ENCODE data around the gene CYP1A2.

CYP1A2 gene

GRCh38 chr15:74787251-74788041 is 38.8 kb downstream of the CYP1A2 start (continued):
- TF ChIP-seq PATZ1 (tag by site-specific recombination; IDR thresholded peaks at IDR 0.05): peak; percentile 75; the same call in 1 of the 2 replicates
- TF ChIP-seq ZNF596 (tag by site-specific recombination; IDR thresholded peaks at IDR 0.05): no peak
- no peak for TF ChIP-seq ZBTB1 (tag by site-specific recombination; IDR thresholded peaks at IDR 0.05)
- TF ChIP-seq ZNF16 (tag by site-specific recombination; IDR thresholded peaks at IDR 0.05; ENCODE audit: low read depth): no peak
- no peak for TF ChIP-seq ZNF157 (tag by site-specific recombination; IDR thresholded peaks at IDR 0.05)
- TF ChIP-seq ZNF423 (tag by site-specific recombination; IDR thresholded peaks at IDR 0.05): no peak
- no peak for TF ChIP-seq SP3 (tag by site-specific recombination; IDR thresholded peaks at IDR 0.05)
- peak; percentile 76 for TF ChIP-seq ZSCAN30 (tag by site-specific recombination; IDR thresholded peaks at IDR 0.05)
- no peak for TF ChIP-seq ZSCAN5A (tag by site-specific recombination; IDR thresholded peaks at IDR 0.05)
- TF ChIP-seq ZBTB26 (tag by site-specific recombination; optimal IDR thresholded peaks at IDR 0.05): peak; percentile 30
- TF ChIP-seq ZNF114 (tag by site-specific recombination; IDR thresholded peaks at IDR 0.05): no peak
- TF ChIP-seq ZNF768 (tag by site-specific recombination; IDR thresholded peaks at IDR 0.05): no peak; the same call in 1 of the 2 replicates
- no peak for TF ChIP-seq GFI1B (tag by site-specific recombination; IDR thresholded peaks at IDR 0.05)
- TF ChIP-seq ZNF133 (tag by site-specific recombination; IDR thresholded peaks at IDR 0.05): no peak
- TF ChIP-seq ELK4 (IDR thresholded peaks at IDR 0.05; ENCODE audit: borderline replicate concordance, low read depth, low read length): no peak
- no peak for TF ChIP-seq ZBTB6 (tag by site-specific recombination; IDR thresholded peaks at IDR 0.05)
- TF ChIP-seq KLF9 (tag by site-specific recombination; IDR thresholded peaks at IDR 0.05; ENCODE audit: low read depth): no peak
- no peak for TF ChIP-seq ZNF280C (tag by site-specific recombination; IDR thresholded peaks at IDR 0.05)
- TF ChIP-seq ZBTB7A (tag by site-specific recombination; IDR thresholded peaks at IDR 0.05; ENCODE audit: low read depth): no peak
- TF ChIP-seq ZNF2 (tag by site-specific recombination; IDR thresholded peaks at IDR 0.05): peak; percentile 89
- no peak for TF ChIP-seq ZNF664 (tag by site-specific recombination; IDR thresholded peaks at IDR 0.05)
- no peak for TF ChIP-seq TSHZ1 (tag by site-specific recombination; IDR thresholded peaks at IDR 0.05; ENCODE audit: borderline replicate concordance)
- no peak for TF ChIP-seq ZNF184 (tag by site-specific recombination; IDR thresholded peaks at IDR 0.05)
- no peak for TF ChIP-seq ZNF544 (tag by site-specific recombination; IDR thresholded peaks at IDR 0.05)
- TF ChIP-seq ZBTB8A (tag by site-specific recombination; IDR thresholded peaks at IDR 0.05): 0 out of 2 replicates have a peak, but pooled peaks have one; percentile 43

All from HEK293 (cell line).